ENCODE results near the gene MAD2L1BP. TPM values are rescaled to one million over a fixed set of nuclear protein-coding genes. Genes with fewer than 3 reads are reported as not detected.
"Not testable (repeated sequence)": the region's sequence is repeated elsewhere in the genome, so short reads cannot be mapped to it uniquely, and the experiment has no call there.

MAD2L1BP gene
- total RNA-seq, 1 experiment from 2014 or later, result 32.2 TPM

- H3K27ac ChIP-seq (ENCODE audit: low read length), result no peak overlapping the region
- no peak overlapping the region for H3K4me2 ChIP-seq (ENCODE audit: low read depth, low read length, poor library complexity, severe bottlenecking)
- H3K4me1 ChIP-seq (ENCODE audit: low read length), result no peaks in the 10 kb centered on the region
- H3K4me3 ChIP-seq (ENCODE audit: low read length), result no peak overlapping the region
- H3K9me2 ChIP-seq (replicated peaks; ENCODE audit: insufficient read depth, low read length), result no peaks in the 10 kb centered on the region
- H2AFZ ChIP-seq (ENCODE audit: low read length), result no peak overlapping the region
- H3K9ac ChIP-seq (ENCODE audit: low read length), result no peak overlapping the region
- peaks cover 4% of the 10 kb centered on the region for H3K79me2 ChIP-seq (ENCODE audit: low read length)
- H3K36me3 ChIP-seq (ENCODE audit: insufficient read depth, low read length), result peaks cover 4% of the 10 kb centered on the region; the same call in 1 of the 2 replicates
- H3K9me3 ChIP-seq (ENCODE audit: low read length), result no peaks in the 10 kb centered on the region
- no peaks in the 10 kb centered on the region for H3K27me3 ChIP-seq (ENCODE audit: low read length)
- no peaks in the 10 kb centered on the region for H4K20me1 ChIP-seq (ENCODE audit: insufficient read depth, low read depth, low read length)
- no peak for DNase-seq
These were observed 9.9 kb downstream of the MAD2L1BP start for GRCh38 chr6:43645613-43645964.

DNA sequence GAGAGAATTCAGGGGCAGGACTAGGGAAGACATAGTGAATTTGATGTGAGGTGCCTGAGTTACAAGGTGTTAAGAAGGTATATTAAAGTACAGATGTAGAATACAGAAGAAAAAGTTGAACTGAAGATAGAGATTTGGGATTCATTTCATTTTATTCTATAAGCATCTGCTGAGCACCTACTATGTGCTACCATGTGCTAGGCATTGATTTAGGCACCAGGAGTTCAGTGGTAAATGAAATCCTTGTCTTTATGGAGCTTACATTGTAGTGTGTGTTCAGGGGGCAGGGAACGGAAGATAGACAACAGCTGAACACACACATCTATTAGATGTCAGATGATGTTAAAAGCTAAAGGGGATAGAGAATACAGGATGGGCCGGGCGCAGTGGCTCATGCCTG, 12.0 kb downstream of the MAD2L1BP start:
- Histone ChIP-seq H3K27me3 (ENCODE audit: low read length) (no peaks in the 10 kb centered on the region), H3K79me2 (ENCODE audit: low read length) (no peaks in the 10 kb centered on the region), H3K27ac (ENCODE audit: low read length) (no peak overlapping the region), H3K36me3 (ENCODE audit: insufficient read depth, low read length) (no peaks in the 10 kb centered on the region), H3K9me3 (ENCODE audit: low read length) (no peaks in the 10 kb centered on the region), H4K20me1 (ENCODE audit: insufficient read depth, low read depth, low read length) (no peaks in the 10 kb centered on the region), H3K4me2 (ENCODE audit: low read depth, low read length, poor library complexity, severe bottlenecking) (no peak overlapping the region), H3K4me1 (ENCODE audit: low read length) (no peaks in the 10 kb centered on the region), H2AFZ (ENCODE audit: low read length) (no peak overlapping the region), H3K9me2 (replicated peaks; ENCODE audit: insufficient read depth, low read length) (no peaks in the 10 kb centered on the region), H3K9ac (ENCODE audit: low read length) (no peak overlapping the region), H3K4me3 (ENCODE audit: low read length) (no peak overlapping the region)
- no peak for DNase-seq

DNA sequence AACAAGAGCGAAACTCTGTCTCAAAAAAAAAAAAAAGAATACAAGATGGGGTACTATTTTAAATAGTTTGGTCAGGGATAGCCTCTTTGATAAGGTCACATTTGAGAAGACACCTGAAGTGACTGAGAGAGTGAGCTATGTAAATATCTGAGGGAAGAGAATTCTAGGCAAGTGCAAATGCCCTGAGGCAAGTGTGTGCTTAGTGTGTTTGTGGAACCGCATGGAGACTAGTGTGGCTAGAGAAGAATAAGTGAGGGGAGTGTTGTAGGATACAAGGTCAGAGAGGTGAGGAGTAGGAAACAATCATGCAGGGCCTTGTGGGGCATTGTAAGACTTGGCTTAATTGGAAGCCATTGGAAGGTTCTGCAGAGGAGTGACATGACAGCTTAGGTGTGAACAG, 12.6 kb downstream of the MAD2L1BP start:
- no peaks in the 10 kb centered on the region for H3K9me2 ChIP-seq (replicated peaks; ENCODE audit: insufficient read depth, low read length)
- no peak overlapping the region for H3K4me2 ChIP-seq (ENCODE audit: low read depth, low read length, poor library complexity, severe bottlenecking)
- no peaks in the 10 kb centered on the region for H3K9me3 ChIP-seq (ENCODE audit: low read length)
- no peaks in the 10 kb centered on the region for H3K79me2 ChIP-seq (ENCODE audit: low read length)
- DNase-seq, result no peak
- H3K4me1 ChIP-seq (ENCODE audit: low read length), result no peaks in the 10 kb centered on the region
- H3K4me3 ChIP-seq (ENCODE audit: low read length), result no peak overlapping the region
- no peaks in the 10 kb centered on the region for H3K36me3 ChIP-seq (ENCODE audit: insufficient read depth, low read length)
- H3K27ac ChIP-seq (ENCODE audit: low read length), result no peak overlapping the region
- H3K27me3 ChIP-seq (ENCODE audit: low read length), result no peaks in the 10 kb centered on the region
- H2AFZ ChIP-seq (ENCODE audit: low read length), result no peak overlapping the region
- H3K9ac ChIP-seq (ENCODE audit: low read length), result no peak overlapping the region
- no peaks in the 10 kb centered on the region for H4K20me1 ChIP-seq (ENCODE audit: insufficient read depth, low read depth, low read length)

GRCh38 chr6:43652822-43653221, 17.2 kb downstream of the MAD2L1BP start:
- H4K20me1 ChIP-seq (ENCODE audit: insufficient read depth, low read depth, low read length); H2AFZ ChIP-seq (ENCODE audit: low read length); H3K9me3 ChIP-seq (ENCODE audit: low read length); H3K4me1 ChIP-seq (ENCODE audit: low read length); H3K27me3 ChIP-seq (ENCODE audit: low read length); DNase-seq; H3K27ac ChIP-seq (ENCODE audit: low read length); H3K4me2 ChIP-seq (ENCODE audit: low read depth, low read length, poor library complexity, severe bottlenecking); H3K4me3 ChIP-seq (ENCODE audit: low read length); H3K79me2 ChIP-seq (ENCODE audit: low read length); H3K9ac ChIP-seq (ENCODE audit: low read length); H3K36me3 ChIP-seq (ENCODE audit: insufficient read depth, low read length); H3K9me2 ChIP-seq (replicated peaks; ENCODE audit: insufficient read depth, low read length): not testable (repeated sequence)

DNA sequence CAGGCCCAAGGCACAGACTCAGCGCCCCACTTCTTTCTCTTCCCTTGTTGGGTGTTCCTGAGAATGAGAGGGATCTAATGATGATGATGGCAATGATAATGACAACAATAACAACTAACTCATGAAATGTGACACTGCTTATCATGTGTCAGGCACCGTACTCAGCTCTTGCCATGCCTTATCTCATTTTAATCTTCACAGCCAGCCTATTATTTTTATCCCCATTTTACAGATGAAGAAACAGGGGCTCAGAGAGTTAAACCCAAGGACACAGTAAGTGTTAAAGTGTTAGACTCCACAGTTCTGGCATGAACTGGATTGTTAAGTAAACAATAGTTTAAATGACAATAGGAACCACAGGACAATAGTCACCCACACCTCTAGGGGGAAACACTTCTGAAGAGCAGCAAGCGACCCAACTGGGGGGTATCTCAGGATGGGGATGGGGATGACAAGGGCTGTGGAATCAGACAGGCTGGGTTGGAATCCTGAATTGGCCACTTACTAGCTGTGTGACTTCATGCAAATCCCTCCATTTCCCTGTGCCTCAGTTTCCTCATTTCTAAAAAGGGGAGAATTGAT, 21.7 kb downstream of the MAD2L1BP start:
- H3K4me3 ChIP-seq (ENCODE audit: low read length), result no peak overlapping the region
- H3K4me1 ChIP-seq (ENCODE audit: low read length), result no peaks in the 10 kb centered on the region
- H3K27ac ChIP-seq (ENCODE audit: low read length), result no peak overlapping the region
- H3K36me3 ChIP-seq (ENCODE audit: insufficient read depth, low read length), result peaks cover 3% of the 10 kb centered on the region; the same call in 1 of the 2 replicates
- H3K9me3 ChIP-seq (ENCODE audit: low read length), result no peaks in the 10 kb centered on the region
- no peaks in the 10 kb centered on the region for H3K79me2 ChIP-seq (ENCODE audit: low read length)
- H2AFZ ChIP-seq (ENCODE audit: low read length), result no peak overlapping the region
- H3K4me2 ChIP-seq (ENCODE audit: low read depth, low read length, poor library complexity, severe bottlenecking), result no peak overlapping the region
- no peaks in the 10 kb centered on the region for H3K9me2 ChIP-seq (replicated peaks; ENCODE audit: insufficient read depth, low read length)
- H3K9ac ChIP-seq (ENCODE audit: low read length), result no peak overlapping the region
- no peaks in the 10 kb centered on the region for H4K20me1 ChIP-seq (ENCODE audit: insufficient read depth, low read depth, low read length)
- DNase-seq, result no peak
- H3K27me3 ChIP-seq (ENCODE audit: low read length), result no peaks in the 10 kb centered on the region

- Histone ChIP-seq H3K9me3 (ENCODE audit: low read length) (no peaks in the 10 kb centered on the region), H3K79me2 (ENCODE audit: low read length) (no peaks in the 10 kb centered on the region), H3K36me3 (ENCODE audit: insufficient read depth, low read length) (peaks cover 3% of the 10 kb centered on the region; the same call in 1 of the 2 replicates), H2AFZ (ENCODE audit: low read length) (no peak overlapping the region), H4K20me1 (ENCODE audit: insufficient read depth, low read depth, low read length) (no peaks in the 10 kb centered on the region), H3K9me2 (replicated peaks; ENCODE audit: insufficient read depth, low read length) (no peaks in the 10 kb centered on the region), H3K9ac (ENCODE audit: low read length) (no peak overlapping the region), H3K4me2 (ENCODE audit: low read depth, low read length, poor library complexity, severe bottlenecking) (no peak overlapping the region), H3K27ac (ENCODE audit: low read length) (no peak overlapping the region), H3K4me1 (ENCODE audit: low read length) (no peaks in the 10 kb centered on the region), H3K4me3 (ENCODE audit: low read length) (no peak overlapping the region), H3K27me3 (ENCODE audit: low read length) (no peaks in the 10 kb centered on the region)
- DNase-seq, result no peak
These were observed 22.5 kb downstream of the MAD2L1BP start for GRCh38 chr6:43658161-43658560.

DNA sequence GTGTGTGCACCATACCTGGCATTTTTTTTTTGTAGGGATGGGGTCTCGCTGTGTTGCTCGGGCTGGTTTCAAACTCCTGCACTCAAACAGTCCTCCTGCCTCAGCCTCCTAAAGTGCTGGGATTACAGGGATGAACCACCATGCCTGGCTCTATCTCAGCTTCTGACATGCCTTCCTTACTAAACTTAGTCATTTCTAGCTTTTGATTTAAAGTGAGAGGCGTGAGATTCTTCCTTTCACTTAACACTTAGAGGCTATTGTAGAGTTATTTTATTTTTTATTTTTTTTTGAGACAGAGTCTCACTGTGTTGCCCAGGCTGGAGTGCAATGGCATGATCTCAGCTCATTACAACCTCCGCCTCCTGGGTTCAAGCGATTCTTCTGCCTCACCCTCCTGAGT, 27.3 kb downstream of the MAD2L1BP start:
- not testable (repeated sequence) for H3K9ac ChIP-seq (ENCODE audit: low read length); H3K4me1 ChIP-seq (ENCODE audit: low read length); DNase-seq; H3K79me2 ChIP-seq (ENCODE audit: low read length); H3K27ac ChIP-seq (ENCODE audit: low read length); H2AFZ ChIP-seq (ENCODE audit: low read length); H3K27me3 ChIP-seq (ENCODE audit: low read length); H3K4me3 ChIP-seq (ENCODE audit: low read length); H3K9me2 ChIP-seq (replicated peaks; ENCODE audit: insufficient read depth, low read length); H3K4me2 ChIP-seq (ENCODE audit: low read depth, low read length, poor library complexity, severe bottlenecking); H3K36me3 ChIP-seq (ENCODE audit: insufficient read depth, low read length); H4K20me1 ChIP-seq (ENCODE audit: insufficient read depth, low read depth, low read length); H3K9me3 ChIP-seq (ENCODE audit: low read length)

- Histone ChIP-seq H3K4me3 (ENCODE audit: low read length) (no peak overlapping the region), H3K9me2 (replicated peaks; ENCODE audit: insufficient read depth, low read length) (no peaks in the 10 kb centered on the region), H3K36me3 (ENCODE audit: insufficient read depth, low read length) (0 out of 2 replicates have a peak, but pooled peaks cover 3% of the 10 kb centered on the region), H4K20me1 (ENCODE audit: insufficient read depth, low read depth, low read length) (peaks cover 14% of the 10 kb centered on the region; the same call in 1 of the 2 replicates), H3K4me2 (ENCODE audit: low read depth, low read length, poor library complexity, severe bottlenecking) (no peak overlapping the region), H3K9me3 (ENCODE audit: low read length) (no peaks in the 10 kb centered on the region), H3K9ac (ENCODE audit: low read length) (no peak overlapping the region), H3K79me2 (ENCODE audit: low read length) (no peaks in the 10 kb centered on the region), H3K27me3 (ENCODE audit: low read length) (no peaks in the 10 kb centered on the region), H3K27ac (ENCODE audit: low read length) (no peak overlapping the region), H3K4me1 (ENCODE audit: low read length) (peaks cover 10% of the 10 kb centered on the region), H2AFZ (ENCODE audit: low read length) (no peak overlapping the region)
- DNase-seq, result no peak
These were observed 29.7 kb downstream of the MAD2L1BP start for GRCh38 chr6:43665376-43665775.

All from Karpas-422 (cell line).